H1 (cell line): Measurements from ENCODE around the gene BOLA3. TPM values are rescaled to one million over a fixed set of nuclear protein-coding genes. Genes with fewer than 3 reads are reported as not detected.
A peak's percentile ranks its signal among the peaks of the same experiment; 100 is the strongest.

Experiments used
- ASH2L ChIP-seq: fragments of 200-600, 300-600 bp; sonication (generic); IDR thresholded peaks from one replicate; pipeline ENCODE4 v1.7.1; 2017; ENCODE audit warnings: low read length
- BCL11A ChIP-seq, 2 experiments: IDR thresholded peaks; one replicate each; pipeline ENCODE4 v1.6.1; 2011; ENCODE audit warnings: low read depth in 2 of 2, low read length in 2 of 2, mild to moderate bottlenecking in 2 of 2
- BRCA1 ChIP-seq: IDR thresholded peaks from 2 replicates; pipeline ENCODE4 v1.6.1; 2012; ENCODE audit warnings: low read depth, low read length, improper control_type of control experiment
- CREB1 ChIP-seq: IDR thresholded peaks from 2 replicates; pipeline ENCODE4 v1.6.1; 2012; ENCODE audit warnings: inconsistent platforms
- CTBP2 ChIP-seq: IDR thresholded peaks from 2 replicates; pipeline ENCODE4 v1.7.0; 2011; ENCODE audit warnings: borderline replicate concordance, mild to moderate bottlenecking, moderate library complexity, mixed read lengths, low read length; ENCODE audit not compliant: insufficient read depth, insufficient read length
- CTCF ChIP-seq, 3 experiments: IDR thresholded peaks; 1 replicate in 2 of 3; 2 replicates in 1 of 3; pipeline versions ENCODE4 v1.5.1 to v1.6.1; 2011; ENCODE audit warnings: low read length in 3 of 3, mild to moderate bottlenecking in 3 of 3, inconsistent platforms in 2 of 3, low read depth in 1 of 3, moderate library complexity in 1 of 3; ENCODE audit not compliant: insufficient read depth in 1 of 3; ENCODE audit errors: control extremely low read depth in 1 of 3
- EP300 ChIP-seq, 2 experiments: IDR thresholded peaks; 1 replicate in 1 of 2; 2 replicates in 1 of 2; pipeline ENCODE4 v1.6.1; 2011 to 2012; ENCODE audit warnings: low read depth in 2 of 2, low read length in 2 of 2, mild to moderate bottlenecking in 2 of 2, borderline replicate concordance in 1 of 2, inconsistent platforms in 1 of 2, moderate library complexity in 1 of 2
- HDAC6 ChIP-seq: IDR thresholded peaks from one replicate; pipeline ENCODE4 v1.7.1; 2012; ENCODE audit warnings: low read depth, mild to moderate bottlenecking, inconsistent platforms, low read length, moderate library complexity
- KDM1A ChIP-seq: fragments of 200-600, 300-600 bp; sonication (generic); IDR thresholded peaks from 2 replicates; pipeline ENCODE4 v1.7.1; 2016; ENCODE audit warnings: mild to moderate bottlenecking, low read length, borderline replicate concordance
- KDM5A ChIP-seq: fragments of 200-600 bp; IDR thresholded peaks from 2 replicates; pipeline ENCODE4 v1.7.1; 2012; ENCODE audit warnings: mild to moderate bottlenecking, low read length, inconsistent platforms, mixed read lengths
- MAX ChIP-seq: IDR thresholded peaks from 2 replicates; pipeline ENCODE4 v1.6.1; 2012; ENCODE audit warnings: inconsistent platforms
- POU5F1 ChIP-seq: IDR thresholded peaks from 2 replicates; pipeline ENCODE4 v1.6.1; 2011; ENCODE audit warnings: low read depth, mild to moderate bottlenecking, low read length, moderate library complexity
- RAD21 ChIP-seq, 2 experiments: IDR thresholded peaks in 1 of 2; conservative IDR thresholded peaks in 1 of 2; 2 replicates each; pipeline ENCODE4 v1.6.1; 2011; ENCODE audit warnings: low read depth in 2 of 2, low read length in 2 of 2, improper control_type of control experiment in 1 of 2, inconsistent platforms in 1 of 2, mild to moderate bottlenecking in 1 of 2, moderate library complexity in 1 of 2
- SP2 ChIP-seq: IDR thresholded peaks from 2 replicates; pipeline ENCODE4 v1.6.1; 2012; ENCODE audit warnings: mild to moderate bottlenecking, low read length, inconsistent platforms
- TAF1 ChIP-seq: IDR thresholded peaks from 2 replicates; pipeline ENCODE4 v1.6.1; 2011; ENCODE audit warnings: mild to moderate bottlenecking, low read depth, low read length
- polyA plus RNA-seq, 7 experiments: library from polyadenylated mRNA; depleted of rRNA in 3 of 7; stranded (reverse) in 5 of 7; unstranded in 2 of 7; fragments of >200 nt in 5 of 7; fragments of 200-250 nt in 2 of 7; gene quantifications; 1 replicate in 5 of 7; 2 replicates in 1 of 7; 4 replicates in 1 of 7; pipeline versions ENCODE4 v1.2.1 to v1.2.3, GENCODE V29; 2011 to 2013; ENCODE audit warnings: missing spikeins in 2 of 7, mixed read lengths in 2 of 7
- total RNA-seq: library from RNA; stranded (reverse); fragmentation: NEBNext Ultra II Directional; extraction: Animal tissue kit (Norgen Biotek cat#: 25700); gene quantifications from 2 replicates; pipeline ENCODE4 v1.2.1, GENCODE V29; 2021
- TF ChIP-seq, protein P1 (sequence below): IDR thresholded peaks from 2 replicates; pipeline ENCODE4 v1.6.1; 2011; ENCODE audit warnings: low read length, improper control_type of control experiment
- TF ChIP-seq, protein P2 (sequence below): IDR thresholded peaks from 2 replicates; pipeline ENCODE4 v1.6.1; 2012; ENCODE audit warnings: low read length, inconsistent platforms

The BOLA3 gene
- total and polyA plus RNA-seq, 2 of the 8 experiments (the other 6 are each of a cell fraction or from before 2014, with no cell fraction given) = 46.1 to 67.3 TPM

- TF ChIP-seq BRCA1 = no peak
- no peak for TF ChIP-seq ASH2L
- TF ChIP-seq, protein P1, sequence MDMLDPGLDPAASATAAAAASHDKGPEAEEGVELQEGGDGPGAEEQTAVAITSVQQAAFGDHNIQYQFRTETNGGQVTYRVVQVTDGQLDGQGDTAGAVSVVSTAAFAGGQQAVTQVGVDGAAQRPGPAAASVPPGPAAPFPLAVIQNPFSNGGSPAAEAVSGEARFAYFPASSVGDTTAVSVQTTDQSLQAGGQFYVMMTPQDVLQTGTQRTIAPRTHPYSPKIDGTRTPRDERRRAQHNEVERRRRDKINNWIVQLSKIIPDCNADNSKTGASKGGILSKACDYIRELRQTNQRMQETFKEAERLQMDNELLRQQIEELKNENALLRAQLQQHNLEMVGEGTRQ = no peak
- peak; percentile 85 for TF ChIP-seq TAF1
- TF ChIP-seq, protein P2, sequence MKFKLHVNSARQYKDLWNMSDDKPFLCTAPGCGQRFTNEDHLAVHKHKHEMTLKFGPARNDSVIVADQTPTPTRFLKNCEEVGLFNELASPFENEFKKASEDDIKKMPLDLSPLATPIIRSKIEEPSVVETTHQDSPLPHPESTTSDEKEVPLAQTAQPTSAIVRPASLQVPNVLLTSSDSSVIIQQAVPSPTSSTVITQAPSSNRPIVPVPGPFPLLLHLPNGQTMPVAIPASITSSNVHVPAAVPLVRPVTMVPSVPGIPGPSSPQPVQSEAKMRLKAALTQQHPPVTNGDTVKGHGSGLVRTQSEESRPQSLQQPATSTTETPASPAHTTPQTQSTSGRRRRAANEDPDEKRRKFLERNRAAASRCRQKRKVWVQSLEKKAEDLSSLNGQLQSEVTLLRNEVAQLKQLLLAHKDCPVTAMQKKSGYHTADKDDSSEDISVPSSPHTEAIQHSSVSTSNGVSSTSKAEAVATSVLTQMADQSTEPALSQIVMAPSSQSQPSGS = no peak
- TF ChIP-seq EP300 (IDR thresholded peaks at IDR 0.05; ENCODE audit: borderline replicate concordance in 1 of 2, low read depth in 2 of 2, low read length in 2 of 2) = no peak
- TF ChIP-seq KDM1A = no peak
- TF ChIP-seq BCL11A (IDR thresholded peaks at IDR 0.05; ENCODE audit: low read depth in 2 of 2, low read length in 2 of 2) = no peak
- peak; percentile 84 for TF ChIP-seq MAX
- TF ChIP-seq RAD21 (IDR thresholded peaks at IDR 0.05 in 1 of 2, conservative IDR thresholded peaks at IDR 0.05 in 1 of 2; ENCODE audit: low read depth in 2 of 2, low read length in 2 of 2) = no peak; a peak in 1 of 4 replicates
- no peak for TF ChIP-seq HDAC6
- TF ChIP-seq POU5F1 = no peak
- TF ChIP-seq KDM5A = 0 out of 2 replicates have a peak, but pooled peaks have one; percentile 19
- TF ChIP-seq CTBP2 = no peak
- TF ChIP-seq CREB1 = no peak
- TF ChIP-seq SP2 = peak; percentile 47; the same call in 1 of the 2 replicates
- TF ChIP-seq CTCF (IDR thresholded peaks at IDR 0.05; ENCODE audit: control extremely low read depth in 1 of 3, insufficient read depth in 1 of 3, low read depth in 1 of 3, low read length in 3 of 3) = peak; percentile 50 to 59 (median 53)
These were observed 27.5 kb downstream of the BOLA3 start (continued) for GRCh38 chr2:74119912-74120825.
